GM21367 (cell line): Measurements from ENCODE around the gene ZNF644.
"Not testable (repeated sequence)": the region's sequence is repeated elsewhere in the genome, so short reads cannot be mapped to it uniquely, and the experiment has no call there.

Experiments
- ATAC-seq: cut with Tn5 transposase; IDR thresholded peaks from one replicate; pipeline ENCODE4 v1.9.1; 2021; ENCODE audit not compliant: unreplicated experiment

Gene ZNF644

GRCh38 chr1:91021686-91022517 is at the start of gene ZNF644:
TSS of gene ZNF644 (minus strand) at chr1:91022035. CDS start at chr1:90982353, 39,682 bp downstream.
- peak; percentile 74 for ATAC-seq

- ATAC-seq, result no peak
Measured at GRCh38 chr1:91070298-91070697, 48.5 kb upstream of the ZNF644 start.

GRCh38 chr1:91066538-91066937 is 44.7 kb upstream of the ZNF644 start:
- ATAC-seq, result no peak

- no peak for ATAC-seq
Measured at GRCh38 chr1:91065337-91065736, 43.5 kb upstream of the ZNF644 start.

GRCh38 chr1:91063403-91063802 is 41.6 kb upstream of the ZNF644 start:
- not testable (repeated sequence) for ATAC-seq

GRCh38 chr1:91059157-91059556 is 37.3 kb upstream of the ZNF644 start:
- ATAC-seq, result no peak

- ATAC-seq, result peak; percentile 59
Measured at GRCh38 chr1:91057784-91058183, 35.9 kb upstream of the ZNF644 start.

- ATAC-seq, result peak; percentile 78
Measured at GRCh38 chr1:91054780-91055481, 33.1 kb upstream of the ZNF644 start.

- ATAC-seq, result no peak
Measured at GRCh38 chr1:91053630-91054029, 31.8 kb upstream of the ZNF644 start.

GRCh38 chr1:91049551-91049950 is 27.7 kb upstream of the ZNF644 start:
- ATAC-seq, result not testable (repeated sequence)

GRCh38 chr1:91046766-91047165 is 24.9 kb upstream of the ZNF644 start:
- ATAC-seq, result no peak

GRCh38 chr1:91045284-91045683 is 23.4 kb upstream of the ZNF644 start:
- ATAC-seq, result no peak

GRCh38 chr1:91044776-91045175 is 22.9 kb upstream of the ZNF644 start:
- not testable (repeated sequence) for ATAC-seq

- not testable (repeated sequence) for ATAC-seq
Measured at GRCh38 chr1:91042372-91042771, 20.5 kb upstream of the ZNF644 start.

GRCh38 chr1:91038582-91038981 is 16.7 kb upstream of the ZNF644 start:
- no peak for ATAC-seq

- ATAC-seq, result no peak
Measured at GRCh38 chr1:91036894-91037829, 15.3 kb upstream of the ZNF644 start.

- ATAC-seq, result no peak
Measured at GRCh38 chr1:91032349-91032748, 10.5 kb upstream of the ZNF644 start.

- no peak for ATAC-seq
Measured at GRCh38 chr1:91031081-91031480, 9.2 kb upstream of the ZNF644 start.

- no peak for ATAC-seq
Measured at GRCh38 chr1:91026777-91027176, 4.9 kb upstream of the ZNF644 start.

GRCh38 chr1:91026320-91026719 is 4.5 kb upstream of the ZNF644 start:
- no peak for ATAC-seq

GRCh38 chr1:91024481-91025119 is 2.8 kb upstream of the ZNF644 start:
- ATAC-seq, result no peak
